ENCODE measurements around the gene C12orf76. TPM values are rescaled to one million over a fixed set of nuclear protein-coding genes. Genes with fewer than 3 reads are reported as not detected.

Gene C12orf76
- total and polyA plus RNA-seq, 2 of the 4 experiments (the other 2 are of a cell fraction): 5.0 to 7.1 TPM

DNA sequence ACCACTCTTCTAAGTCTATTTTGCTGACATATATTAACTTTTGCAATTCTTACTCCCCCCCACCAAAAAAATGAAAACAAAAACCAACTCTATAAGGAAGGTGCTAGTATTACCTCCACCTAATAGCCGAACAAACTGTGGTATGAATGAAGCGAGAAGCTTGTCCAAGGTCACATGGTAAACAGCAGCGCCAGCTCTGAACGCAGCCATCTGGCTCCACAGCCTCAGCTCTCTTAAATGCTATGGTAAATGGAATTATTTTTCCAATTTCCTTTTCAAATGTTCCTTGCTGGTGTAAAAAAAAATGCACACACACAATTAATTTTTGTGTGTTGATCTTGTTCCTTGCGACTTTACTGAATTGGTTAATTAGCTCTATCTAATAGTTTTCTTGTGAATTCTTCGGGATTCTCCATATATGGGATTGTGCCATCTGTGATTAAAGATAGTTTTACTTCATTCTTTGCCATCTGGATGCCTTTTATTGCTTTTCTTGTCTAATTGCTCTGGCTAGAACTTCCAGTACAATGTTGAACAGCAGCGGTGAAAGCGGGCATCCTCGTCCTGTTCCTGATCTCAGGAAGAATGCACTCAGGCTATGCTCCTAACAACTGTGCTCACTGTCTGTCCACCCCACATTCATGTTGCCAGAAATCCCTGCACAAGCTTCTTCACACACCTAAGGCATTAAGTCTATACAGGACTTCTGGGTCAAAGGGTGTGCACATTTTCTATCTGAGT lies 10.7 kb upstream of the C12orf76 start:
- ChIA-PET CTCF (interaction anchor here (0.6 kb wide), 1 partner anchor 35 kb away, joined by 3 read pairs; no protein-coding TSS in a partner anchor), POLR2A (ENCODE audit: unreplicated experiment) (no interaction called here)
- H4K8ac ChIP-seq (ENCODE audit: low read depth in 2 of 2, low read length in 2 of 2): no peak overlapping the region
- DNase-seq (no peak), ATAC-seq (ENCODE audit: low read depth) (no peak)
- dilution Hi-C loops (cut with HindIII; ENCODE audit: low sequenced_read_pairs, unreplicated experiment) (no loop called here), in situ Hi-C loops (cut with MboI; ENCODE audit: low sequenced_read_pairs) (no loop called here), intact Hi-C loops (cut with micrococcal nuclease) (no loop called here)
- no peak overlapping the region for H3K4me3 ChIP-seq (ENCODE audit: insufficient read depth, low read depth, low read length)
- no peak overlapping the region for H3K4ac ChIP-seq (ENCODE audit: low read depth, low read length)
- no peaks in the 10 kb centered on the region for H3K36me3 ChIP-seq (ENCODE audit: control insufficient read depth, insufficient read depth, low read length)
- H2AFZ ChIP-seq (replicated peaks; ENCODE audit: low read length, poor library complexity): no peak overlapping the region
- no peak overlapping the region for H2BK15ac ChIP-seq (ENCODE audit: low read depth, low read length)
- no peak overlapping the region for H2BK5ac ChIP-seq (ENCODE audit: low read depth, low read length, poor library complexity, severe bottlenecking)
- H2BK120ac ChIP-seq (ENCODE audit: low read depth, low read length): no peak overlapping the region
- H3K4me1 ChIP-seq (ENCODE audit: control insufficient read depth, insufficient read depth, low read length): peaks cover 11% of the 10 kb centered on the region
- H3K14ac ChIP-seq (replicated peaks; ENCODE audit: low read depth, low read length): no peak overlapping the region
- H2AK9ac ChIP-seq (replicated peaks; ENCODE audit: low read depth, low read length, poor library complexity): no peak overlapping the region
- H3K9me3 ChIP-seq (ENCODE audit: control insufficient read depth, insufficient read depth, low read length): no peaks in the 10 kb centered on the region
- H3K18ac ChIP-seq (ENCODE audit: low read depth, low read length): no peak overlapping the region
- no peak overlapping the region for H3K23ac ChIP-seq (ENCODE audit: low read depth, low read length)
- H4K91ac ChIP-seq (ENCODE audit: insufficient read depth, low read depth, low read length): no peak overlapping the region
- no peaks in the 10 kb centered on the region for H3K27me3 ChIP-seq (ENCODE audit: control insufficient read depth, insufficient read depth, low read length)
- no peak overlapping the region for H3K9ac ChIP-seq (ENCODE audit: low read depth, low read length)
- no TSS peak for BruUV-seq (replicated peaks)
- peaks cover 17% of the 10 kb centered on the region for H3K9me1 ChIP-seq (ENCODE audit: insufficient read depth, low read length)
- no peak overlapping the region for H3K27ac ChIP-seq (ENCODE audit: insufficient read depth, low read length)
- WGBS, 2 experiments (ENCODE audit: extremely low coverage in 2 of 2, insufficient read length in 1 of 2): 96% methylated on average over 4 of the region's 9 CpGs; no CpG with 5 or more reads in 1 of the 2 experiments
- TF ChIP-seq RFX5 (IDR thresholded peaks at IDR 0.05; ENCODE audit: low read depth, low read length) (no peak), CHD1 (IDR thresholded peaks at IDR 0.05; ENCODE audit: low read depth, low read length) (no peak), NFE2L2 (IDR thresholded peaks at IDR 0.05; ENCODE audit: low read depth, low read length) (no peak), MXI1 (IDR thresholded peaks at IDR 0.05; ENCODE audit: borderline replicate concordance, low read depth, low read length) (no peak), SMC3 (IDR thresholded peaks at IDR 0.05; ENCODE audit: low read depth, low read length) (no peak), MAFK (IDR thresholded peaks at IDR 0.05; ENCODE audit: low read depth, low read length) (no peak), POLR2A (IDR thresholded peaks at IDR 0.05; ENCODE audit: low read depth, low read length) (no peak), CTCF (conservative IDR thresholded peaks at IDR 0.05; ENCODE audit: low read depth, low read length) (no peak), RAD21 (IDR thresholded peaks at IDR 0.05; ENCODE audit: low read length) (no peak), BHLHE40 (IDR thresholded peaks at IDR 0.05; ENCODE audit: low read depth, low read length) (no peak), MAZ (IDR thresholded peaks at IDR 0.05; ENCODE audit: borderline replicate concordance, low read depth, low read length) (no peak), ELK1 (IDR thresholded peaks at IDR 0.05; ENCODE audit: borderline replicate concordance, low read depth, low read length) (no peak), CEBPB (IDR thresholded peaks at IDR 0.05; ENCODE audit: low read depth, low read length) (no peak), RCOR1 (IDR thresholded peaks at IDR 0.05; ENCODE audit: insufficient replicate concordance, low read length) (no peak), FOS (IDR thresholded peaks at IDR 0.05; ENCODE audit: low read depth, low read length) (no peak)
- TF ChIP-seq, protein P1, sequence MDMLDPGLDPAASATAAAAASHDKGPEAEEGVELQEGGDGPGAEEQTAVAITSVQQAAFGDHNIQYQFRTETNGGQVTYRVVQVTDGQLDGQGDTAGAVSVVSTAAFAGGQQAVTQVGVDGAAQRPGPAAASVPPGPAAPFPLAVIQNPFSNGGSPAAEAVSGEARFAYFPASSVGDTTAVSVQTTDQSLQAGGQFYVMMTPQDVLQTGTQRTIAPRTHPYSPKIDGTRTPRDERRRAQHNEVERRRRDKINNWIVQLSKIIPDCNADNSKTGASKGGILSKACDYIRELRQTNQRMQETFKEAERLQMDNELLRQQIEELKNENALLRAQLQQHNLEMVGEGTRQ (IDR thresholded peaks at IDR 0.05; ENCODE audit: low read depth, low read length): no peak
- H3K56ac ChIP-seq (ENCODE audit: extremely low read depth, insufficient read depth, low read length): no peak overlapping the region
- H4K5ac ChIP-seq (ENCODE audit: low read depth, low read length): no peak overlapping the region
- no peaks in the 10 kb centered on the region for H4K20me1 ChIP-seq (ENCODE audit: insufficient read depth, low read length)
- no peak overlapping the region for H3K4me2 ChIP-seq (ENCODE audit: low read depth, low read length)
- H2BK20ac ChIP-seq (ENCODE audit: low read depth, low read length): no peak overlapping the region
- H3K79me1 ChIP-seq (ENCODE audit: low read depth in 1 of 2, low read length in 2 of 2): no peaks in the 10 kb centered on the region
- peak overlapping the region; percentile 40; the same call in 1 of the 2 replicates for H2AK5ac ChIP-seq (ENCODE audit: low read depth, low read length)
